GM21390 (cell line): Measurements from ENCODE around the gene RNASE8.

Experiments
- ATAC-seq: cut with Tn5 transposase; IDR thresholded peaks from one replicate; pipeline ENCODE4 v1.9.1; 2021; ENCODE audit not compliant: unreplicated experiment

The RNASE8 gene

GRCh38 chr14:21090194-21090939 is 32.7 kb downstream of the RNASE8 start:
- ATAC-seq: no peak

GRCh38 chr14:21090940-21091663 is 33.5 kb downstream of the RNASE8 start:
- ATAC-seq: no peak

GRCh38 chr14:21091821-21092272 is 34.2 kb downstream of the RNASE8 start:
- no peak for ATAC-seq

- ATAC-seq: peak; percentile 81
These were observed 34.8 kb downstream of the RNASE8 start for GRCh38 chr14:21092273-21093011.

GRCh38 chr14:21093018-21093417 is 35.4 kb downstream of the RNASE8 start:
- ATAC-seq: no peak

- ATAC-seq: no peak
These were observed 36.4 kb downstream of the RNASE8 start for GRCh38 chr14:21093769-21094681.

GRCh38 chr14:21095430-21096205 is 38.0 kb downstream of the RNASE8 start:
- no peak for ATAC-seq

GRCh38 chr14:21096438-21096837 is 38.8 kb downstream of the RNASE8 start:
- no peak for ATAC-seq

- ATAC-seq: no peak
These were observed 39.5 kb downstream of the RNASE8 start for GRCh38 chr14:21096978-21097635.

- ATAC-seq: no peak
These were observed 40.0 kb downstream of the RNASE8 start for GRCh38 chr14:21097636-21098075.

- no peak for ATAC-seq
These were observed 40.7 kb downstream of the RNASE8 start, which contains the start of gene ZNF219 for GRCh38 chr14:21098076-21098891. Gene ZNF219 (minus strand): TSS chr14:21098655. CDS start chr14:21093591, 5,064 bp downstream.

GRCh38 chr14:21098892-21099595 is 41.4 kb downstream of the RNASE8 start:
- ATAC-seq: no peak

- no peak for ATAC-seq
These were observed 42.0 kb downstream of the RNASE8 start for GRCh38 chr14:21099596-21099985.

- no peak for ATAC-seq
These were observed 43.3 kb downstream of the RNASE8 start, which contains the start of gene TMEM253 for GRCh38 chr14:21100931-21101330. Gene TMEM253 (plus strand): TSS chr14:21101066. CDS start chr14:21101344, 278 bp downstream.

GRCh38 chr14:21101802-21102413 is 44.3 kb downstream of the RNASE8 start:
- ATAC-seq: no peak

GRCh38 chr14:21102521-21103410 is 45.1 kb downstream of the RNASE8 start:
- ATAC-seq: no peak
